Coronary artery (tissue), 2 donors: ENCODE data around the gene DMBT1.

Experiments
- DNase-seq: peaks from one replicate; pipeline ENCODE4 v3.0.0-alpha.2; 2017; ENCODE audit warnings: low spot score
- H3K27ac ChIP-seq, 2 donors: fragments of 200-600 bp; sonication (generic); one replicate each; pipeline ENCODE4 v1.5.1; 2016 to 2019
- H3K4me3 ChIP-seq: fragments of 200-600 bp; sonication (generic); 2 replicates; pipeline ENCODE4 v1.5.1; 2016; ENCODE audit warnings: mild to moderate bottlenecking, moderate library complexity
- CTCF ChIP-seq: fragments of 200-600 bp; sonication (generic); IDR thresholded peaks from one replicate; pipeline ENCODE4 v1.5.1; 2019; ENCODE audit warnings: antibody characterized with exemption

The DMBT1 gene

GRCh38 chr10:122564980-122565379 lies 4.4 kb downstream of the DMBT1 start:
- no peak for TF ChIP-seq CTCF
- DNase-seq, result no peak
- Histone ChIP-seq H3K27ac (no peak overlapping the region), H3K4me3 (no peak overlapping the region)

GRCh38 chr10:122565766-122566206 lies 5.2 kb downstream of the DMBT1 start:
- peak overlapping the region; percentile 64 for H3K4me3 ChIP-seq
- H3K27ac ChIP-seq, result no peak overlapping the region
- DNase-seq, result peak; percentile 81
- peak; percentile 78 for TF ChIP-seq CTCF

DNA sequence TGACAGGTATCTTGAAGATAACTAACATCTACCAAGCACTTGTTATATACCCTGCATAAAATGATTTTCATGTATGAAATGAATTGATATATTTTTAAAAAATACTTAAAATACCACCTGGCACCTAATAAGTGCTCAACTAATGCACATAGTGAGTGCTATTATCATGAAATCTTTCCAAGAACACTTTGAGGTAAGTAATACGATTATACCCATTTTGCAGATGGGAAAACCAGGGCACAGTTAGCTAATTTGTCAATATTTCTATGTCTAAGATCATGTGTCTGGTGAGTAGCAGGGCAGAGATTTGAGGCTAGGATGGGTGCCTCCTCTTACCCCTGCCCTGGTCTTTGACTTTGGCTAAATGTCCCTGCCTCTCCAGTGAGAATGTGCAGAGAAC lies 6.1 kb downstream of the DMBT1 start:
- TF ChIP-seq CTCF, result no peak
- H3K4me3 ChIP-seq, result no peak overlapping the region
- no peak overlapping the region for H3K27ac ChIP-seq
- DNase-seq, result no peak

- H3K4me3 ChIP-seq, result no peak overlapping the region
- DNase-seq, result no peak
- H3K27ac ChIP-seq, result no peak overlapping the region
- no peak for TF ChIP-seq CTCF
Measured at GRCh38 chr10:122567056-122567660, 6.6 kb downstream of the DMBT1 start.

GRCh38 chr10:122568551-122568950 lies 8.0 kb downstream of the DMBT1 start:
- no peak overlapping the region for H3K4me3 ChIP-seq
- no peak for TF ChIP-seq CTCF
- no peak for DNase-seq
- no peak overlapping the region for H3K27ac ChIP-seq

DNA sequence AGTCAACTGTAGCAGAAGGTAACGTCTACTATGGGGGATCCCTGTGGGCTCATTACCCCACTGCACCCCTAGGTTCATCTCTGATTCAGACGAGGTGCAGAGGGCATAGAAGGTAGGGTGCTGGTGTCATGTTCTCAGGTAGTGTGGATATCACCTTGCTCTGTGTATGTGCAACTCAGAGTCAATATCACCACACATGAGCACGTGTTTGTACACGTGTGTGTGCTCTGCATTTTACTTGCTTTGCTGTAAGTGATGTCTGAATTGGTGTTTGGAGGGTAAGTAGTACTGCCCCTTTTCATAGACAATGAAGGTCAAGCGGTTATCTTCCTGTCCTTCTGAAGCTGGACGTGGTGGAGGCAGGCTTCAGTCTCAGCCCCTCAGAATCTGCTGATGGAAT lies 10.4 kb downstream of the DMBT1 start:
- DNase-seq, result no peak
- Histone ChIP-seq H3K27ac (no peak overlapping the region), H3K4me3 (no peak overlapping the region)
- TF ChIP-seq CTCF, result no peak

DNA sequence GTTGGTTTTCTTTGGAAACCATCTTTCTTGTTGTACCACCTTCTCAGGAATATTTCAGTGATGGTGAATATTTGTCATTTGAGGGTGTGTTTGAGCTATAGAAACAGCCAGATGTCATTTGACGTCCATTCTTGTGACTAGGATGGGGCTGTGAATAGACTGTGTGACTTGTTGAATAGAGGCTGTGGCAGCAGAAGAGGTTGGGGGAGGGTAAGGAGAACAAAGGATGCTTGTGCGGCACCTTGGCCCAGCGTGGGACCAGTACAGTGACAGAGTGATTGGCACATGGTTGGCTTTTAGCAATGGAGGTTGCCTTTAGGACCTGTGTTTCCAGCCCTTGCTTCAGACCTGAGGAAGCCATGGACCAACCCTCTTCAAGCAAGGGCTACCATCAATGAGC lies 11.3 kb downstream of the DMBT1 start:
- TF ChIP-seq CTCF, result no peak
- no peak overlapping the region for H3K27ac ChIP-seq
- H3K4me3 ChIP-seq, result no peak overlapping the region
- no peak for DNase-seq
